ENCODE results near the gene ROCK2. TPM values are rescaled to one million over a fixed set of nuclear protein-coding genes. Genes with fewer than 3 reads are reported as not detected.
A peak's percentile ranks its signal among the peaks of the same experiment; 100 is the strongest.

Gene ROCK2
- total and polyA plus RNA-seq, 10 donors, result 4.0 to 89.6 (median 65.8) TPM

DNA sequence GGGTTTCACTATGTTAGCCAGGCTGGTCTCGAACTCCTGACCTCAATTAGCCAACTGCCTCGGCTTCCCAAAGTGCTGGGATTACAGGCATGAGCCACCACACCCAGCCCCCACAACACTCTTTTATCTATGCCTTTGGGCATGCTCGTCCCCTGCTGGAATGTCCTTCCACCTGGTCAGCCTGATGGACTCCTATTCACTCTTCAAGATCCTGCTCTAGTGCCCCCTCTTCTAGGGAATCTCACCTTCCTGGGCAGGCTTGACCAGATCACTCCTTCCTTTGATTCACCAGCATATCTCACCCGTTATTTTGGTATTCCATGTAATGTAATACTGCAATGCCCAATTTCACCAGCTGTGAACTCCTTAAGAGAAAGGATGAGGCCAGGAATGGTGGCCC, 203.1 kb downstream of the ROCK2 start:
- intact Hi-C loops (cut with DNase I; ENCODE audit: low total_unique reads), result no loop called here
- no peak for DNase-seq
- Histone ChIP-seq H3K4me3 (no peak overlapping the region), H3K4me1 (peaks cover 0 to 10% (median 2%) of the 10 kb centered on the region in 6 donors), H3K27me3 (replicated peaks in 1 of 7) (peaks cover 0 to 4% (median 0%) of the 10 kb centered on the region in 7 donors), H3K27ac (no peak overlapping the region), H3K9me3 (no peaks in the 10 kb centered on the region), H3K36me3 (no peaks in the 10 kb centered on the region)
- WGBS, 5 donors, result 76 to 88% (median 86%) methylated on average over 4 of the region's 4 CpGs
- TF ChIP-seq CTCF (IDR thresholded peaks at IDR 0.05 in 8 of 11, conservative IDR thresholded peaks at IDR 0.05 in 3 of 11) (no peak), POLR2AphosphoS5 (IDR thresholded peaks at IDR 0.05) (no peak), POLR2A (IDR thresholded peaks at IDR 0.05) (no peak)

GRCh38 chr2:11140492-11140891, 203.9 kb downstream of the ROCK2 start:
- Histone ChIP-seq H3K27me3 (replicated peaks in 1 of 7) (peaks cover 0 to 4% (median 0%) of the 10 kb centered on the region in 7 donors), H3K4me3 (no peak overlapping the region), H3K36me3 (no peaks in the 10 kb centered on the region), H3K27ac (no peak overlapping the region), H3K9me3 (no peaks in the 10 kb centered on the region), H3K4me1 (peaks cover 0 to 3% (median under 1%) of the 10 kb centered on the region in 6 donors)
- intact Hi-C loops (cut with DNase I; ENCODE audit: low total_unique reads), result no loop called here
- TF ChIP-seq CTCF (IDR thresholded peaks at IDR 0.05 in 8 of 11, conservative IDR thresholded peaks at IDR 0.05 in 3 of 11), result no peak
- TF ChIP-seq POLR2A (IDR thresholded peaks at IDR 0.05), result no peak
- TF ChIP-seq POLR2AphosphoS5 (IDR thresholded peaks at IDR 0.05), result no peak
- no peak for DNase-seq
- 80 to 90% (median 86%) methylated on average over 4 of the region's 4 CpGs for WGBS, 5 donors

GRCh38 chr2:11134349-11134748, 210.1 kb downstream of the ROCK2 start:
- intact Hi-C loops (cut with DNase I; ENCODE audit: low total_unique reads), result loop anchor here (5.0 to 10.0 kb wide), 2 partner anchors 313 to 450 kb away; no protein-coding TSS in a partner anchor
- DNase-seq, result peak; percentile 18
- TF ChIP-seq POLR2AphosphoS5 (IDR thresholded peaks at IDR 0.05) (no peak), POLR2A (IDR thresholded peaks at IDR 0.05) (no peak), CTCF (IDR thresholded peaks at IDR 0.05 in 8 of 11, conservative IDR thresholded peaks at IDR 0.05 in 3 of 11) (no peak)
- no peaks in the 10 kb centered on the region for H3K9me3 ChIP-seq
- no peak overlapping the region for H3K27ac ChIP-seq
- H3K4me3 ChIP-seq, result no peak overlapping the region
- peaks cover 0 to 18% (median 0%) of the 10 kb centered on the region in 7 donors for H3K27me3 ChIP-seq (replicated peaks in 1 of 7)
- WGBS, 5 donors, result 86 to 96% (median 88%) methylated on average over 5 of the region's 5 CpGs
- H3K36me3 ChIP-seq, result no peaks in the 10 kb centered on the region
- H3K4me1 ChIP-seq, result peaks cover 16 to 48% (median 37%) of the 10 kb centered on the region in 6 donors

GRCh38 chr2:11133936-11134320, 210.5 kb downstream of the ROCK2 start:
- H3K4me1 ChIP-seq, result peaks cover 18 to 52% (median 39%) of the 10 kb centered on the region in 6 donors
- H3K27me3 ChIP-seq (replicated peaks in 1 of 7), result peaks cover 0 to 18% (median 0%) of the 10 kb centered on the region in 7 donors
- H3K4me3 ChIP-seq, result peak overlapping the region in 1 of 8 donors; percentile 69
- H3K9me3 ChIP-seq, result no peaks in the 10 kb centered on the region
- peak; percentile 58 for DNase-seq
- no peak overlapping the region for H3K27ac ChIP-seq
- intact Hi-C loops (cut with DNase I; ENCODE audit: low total_unique reads), result loop anchor here (5.0 to 10.0 kb wide), 2 partner anchors 313 to 451 kb away; no protein-coding TSS in a partner anchor
- TF ChIP-seq POLR2A (IDR thresholded peaks at IDR 0.05), result no peak
- TF ChIP-seq CTCF (IDR thresholded peaks at IDR 0.05 in 8 of 11, conservative IDR thresholded peaks at IDR 0.05 in 3 of 11), result no peak
- TF ChIP-seq POLR2AphosphoS5 (IDR thresholded peaks at IDR 0.05), result no peak
- no peaks in the 10 kb centered on the region for H3K36me3 ChIP-seq
- WGBS, 5 donors, result 67 to 77% (median 75%) methylated on average over 8 of the region's 8 CpGs
